ENCODE data around the gene GBX2. TPM values are rescaled to one million over a fixed set of nuclear protein-coding genes. Genes with fewer than 3 reads are reported as not detected.

Gene GBX2
- total RNA-seq, 2 experiments from 2014 or later = not detected

DNA sequence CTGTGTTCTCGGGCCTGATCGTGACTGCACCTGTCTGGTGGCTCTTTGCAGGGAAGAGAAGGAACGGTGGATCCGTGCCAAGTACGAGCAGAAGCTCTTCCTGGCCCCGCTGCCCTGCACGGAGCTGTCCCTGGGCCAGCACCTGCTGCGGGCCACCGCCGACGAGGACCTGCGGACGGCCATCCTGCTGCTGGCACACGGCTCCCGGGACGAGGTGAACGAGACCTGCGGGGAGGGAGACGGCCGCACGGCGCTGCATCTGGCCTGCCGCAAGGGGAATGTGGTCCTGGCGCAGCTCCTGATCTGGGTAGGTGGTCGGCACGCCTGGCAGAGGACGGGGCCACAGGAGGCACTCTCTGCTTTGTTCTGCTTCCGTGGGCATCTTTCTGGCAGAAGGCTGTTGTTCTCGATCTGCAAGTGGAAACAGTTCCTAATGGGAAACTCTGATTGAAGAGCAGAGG lies 48.0 kb downstream of the GBX2 start:
- H3K27ac Mint-ChIP-seq = no peak overlapping the region
- H3K4me1 Mint-ChIP-seq = no peaks in the 10 kb centered on the region
- DNase-seq (no peak), ATAC-seq (no peak)
- H3K27me3 Mint-ChIP-seq = peaks cover 9% of the 10 kb centered on the region
- CTCF ChIA-PET = no interaction called here
- no peaks in the 10 kb centered on the region for H3K36me3 Mint-ChIP-seq
- no peaks in the 10 kb centered on the region for H3K9me3 Mint-ChIP-seq (ENCODE audit: low read depth)
- H3K4me3 Mint-ChIP-seq = no peak overlapping the region

DNA sequence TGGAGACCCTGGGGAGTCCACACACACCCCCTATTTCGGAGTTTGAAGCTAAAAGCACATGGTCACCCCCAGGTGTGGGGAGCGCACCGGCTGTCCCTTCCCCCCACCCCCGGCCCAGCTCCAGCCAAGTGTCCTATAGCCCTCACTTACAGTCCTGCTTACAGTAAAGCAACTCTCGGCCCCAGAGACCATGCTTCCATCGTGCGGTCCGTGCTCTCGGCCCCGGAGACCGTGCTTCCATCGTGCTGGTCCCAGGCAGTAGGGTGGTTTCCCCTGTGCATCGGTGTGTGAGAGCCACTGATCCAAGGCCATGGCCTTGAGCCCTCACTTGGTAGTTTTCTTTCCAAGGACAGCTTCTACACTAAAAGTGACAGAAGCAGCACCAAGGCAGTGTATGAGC lies 48.7 kb downstream of the GBX2 start:
- Mint-ChIP-seq H3K27ac (no peak overlapping the region), H3K9me3 (ENCODE audit: low read depth) (no peaks in the 10 kb centered on the region), H3K27me3 (peaks cover 9% of the 10 kb centered on the region), H3K4me3 (no peak overlapping the region), H3K4me1 (no peaks in the 10 kb centered on the region), H3K36me3 (no peaks in the 10 kb centered on the region)
- ATAC-seq (no peak), DNase-seq (no peak)
- CTCF ChIA-PET = no interaction called here

GRCh38 chr2:236119003-236119402 lies 49.2 kb downstream of the GBX2 start:
- no peaks in the 10 kb centered on the region for H3K9me3 Mint-ChIP-seq (ENCODE audit: low read depth)
- peaks cover 9% of the 10 kb centered on the region for H3K27me3 Mint-ChIP-seq
- DNase-seq (no peak), ATAC-seq (no peak)
- H3K27ac Mint-ChIP-seq = no peak overlapping the region
- H3K36me3 Mint-ChIP-seq = no peaks in the 10 kb centered on the region
- CTCF ChIA-PET = no interaction called here
- no peaks in the 10 kb centered on the region for H3K4me1 Mint-ChIP-seq
- H3K4me3 Mint-ChIP-seq = no peak overlapping the region

DNA sequence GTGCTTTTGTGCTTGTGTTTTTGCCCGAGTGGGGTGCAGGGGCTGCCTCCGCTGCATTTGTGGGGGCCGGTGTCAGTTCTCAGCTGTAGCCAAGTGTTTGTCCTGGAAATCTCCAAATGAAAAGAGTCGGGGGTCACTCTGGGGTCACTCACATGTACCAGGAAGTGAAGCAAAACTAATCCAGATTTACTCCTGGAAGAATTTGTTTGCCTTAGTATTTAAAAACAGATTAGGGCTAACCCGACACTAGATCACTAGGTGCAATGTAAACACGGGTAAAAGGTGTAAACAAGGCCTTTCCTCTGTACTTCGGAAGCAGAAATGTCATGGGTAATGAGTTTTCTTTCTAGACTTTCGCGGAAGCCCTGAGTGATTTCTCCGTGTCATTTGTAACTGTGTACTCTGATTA lies 50.3 kb downstream of the GBX2 start:
- Mint-ChIP-seq H3K27me3 (peaks cover 9% of the 10 kb centered on the region), H3K36me3 (no peaks in the 10 kb centered on the region), H3K9me3 (ENCODE audit: low read depth) (no peaks in the 10 kb centered on the region), H3K4me3 (no peak overlapping the region), H3K4me1 (no peaks in the 10 kb centered on the region), H3K27ac (no peak overlapping the region)
- no peak for ATAC-seq
- CTCF ChIA-PET = no interaction called here
- no peak for DNase-seq

DNA sequence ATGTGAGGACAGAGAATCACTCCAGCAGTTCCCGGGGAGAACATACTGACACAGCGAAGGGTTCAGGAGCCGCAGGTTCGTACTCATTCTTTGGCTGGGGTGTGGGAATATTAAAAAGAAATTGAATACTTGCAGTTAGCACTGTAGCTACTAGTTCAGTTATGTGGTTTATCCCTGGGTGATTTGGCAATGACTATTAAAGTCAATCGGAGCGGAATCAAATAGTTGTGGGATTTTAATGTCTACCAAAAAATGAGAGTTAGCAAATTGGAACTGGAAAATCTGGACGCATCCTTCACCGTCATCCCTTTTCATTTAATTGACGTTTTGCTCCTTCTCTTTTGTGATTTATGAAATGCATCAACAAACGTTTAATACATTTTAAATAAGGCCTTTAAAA lies 50.8 kb downstream of the GBX2 start:
- ATAC-seq (no peak), DNase-seq (no peak)
- Mint-ChIP-seq H3K36me3 (no peaks in the 10 kb centered on the region), H3K4me1 (no peaks in the 10 kb centered on the region), H3K9me3 (ENCODE audit: low read depth) (no peaks in the 10 kb centered on the region), H3K4me3 (no peak overlapping the region), H3K27ac (no peak overlapping the region), H3K27me3 (peaks cover 9% of the 10 kb centered on the region)
- CTCF ChIA-PET = no interaction called here

Other genes starting within 250 kb of the GBX2 start
- gene ASB18, start 96.0 kb upstream of the GBX2 start, total RNA-seq = not detected

All from activated CD8-positive, alpha-beta memory T cell treated with anti-CD3 and anti-CD28 coated beads, Interleukin-2, amount 10 ng/mL, durations not matched to agents 7 days and 5 days (primary cell).